HEK293 (cell line): ENCODE measurements around the gene COL18A1.

ENCODE experiments used
- GLI4 ChIP-seq: fragments of 450-650 bp; formaldehyde crosslinking; IDR thresholded peaks from 2 replicates; pipeline ENCODE4 v1.5.1; 2016; ENCODE audit warnings: missing biosample characterization, missing genetic modification characterization
- PRDM10 ChIP-seq: fragments of 450-650 bp; formaldehyde crosslinking; IDR thresholded peaks from 2 replicates; pipeline ENCODE4 v1.5.1; 2016; ENCODE audit warnings: missing biosample characterization, missing genetic modification characterization
- SCRT2 ChIP-seq: fragments of 450-650 bp; formaldehyde crosslinking; IDR thresholded peaks from 2 replicates; pipeline ENCODE4 v1.5.1; 2016; ENCODE audit warnings: missing biosample characterization, missing genetic modification characterization
- ZBTB1 ChIP-seq: fragments of 450-650 bp; formaldehyde crosslinking; IDR thresholded peaks from 2 replicates; pipeline ENCODE4 v1.5.1; 2016; ENCODE audit warnings: missing biosample characterization, missing genetic modification characterization
- ZFP37 ChIP-seq: fragments of 450-650 bp; formaldehyde crosslinking; IDR thresholded peaks from 2 replicates; pipeline ENCODE4 v1.5.1; 2016; ENCODE audit warnings: missing biosample characterization, missing genetic modification characterization
- ZNF132 ChIP-seq: fragments of 450-650 bp; formaldehyde crosslinking; IDR thresholded peaks from 2 replicates; pipeline ENCODE4 v1.5.1; 2017; ENCODE audit warnings: missing biosample characterization, missing genetic modification characterization, borderline replicate concordance
- ZNF202 ChIP-seq: fragments of 450-650 bp; formaldehyde crosslinking; IDR thresholded peaks from 2 replicates; pipeline ENCODE4 v1.5.1; 2016; ENCODE audit warnings: missing biosample characterization, missing genetic modification characterization, borderline replicate concordance
- ZNF211 ChIP-seq: fragments of 450-650 bp; formaldehyde crosslinking; IDR thresholded peaks from 2 replicates; pipeline ENCODE4 v1.5.1; 2016; ENCODE audit warnings: low read depth, missing biosample characterization, missing genetic modification characterization
- ZNF221 ChIP-seq: fragments of 450-650 bp; formaldehyde crosslinking; IDR thresholded peaks from 2 replicates; pipeline ENCODE4 v1.5.1; 2017; ENCODE audit warnings: missing biosample characterization, missing genetic modification characterization, borderline replicate concordance
- ZNF24 ChIP-seq: fragments of 450-650 bp; formaldehyde crosslinking; IDR thresholded peaks from 2 replicates; pipeline ENCODE4 v1.5.1; 2016; ENCODE audit warnings: missing biosample characterization, missing genetic modification characterization
- ZNF26 ChIP-seq: fragments of 450-650 bp; formaldehyde crosslinking; IDR thresholded peaks from 2 replicates; pipeline ENCODE4 v1.5.1; 2016; ENCODE audit warnings: missing biosample characterization, missing genetic modification characterization
- ZNF335 ChIP-seq: fragments of 450-650 bp; formaldehyde crosslinking; conservative IDR thresholded peaks from 2 replicates; pipeline ENCODE4 v1.5.1; 2016; ENCODE audit warnings: missing biosample characterization, missing genetic modification characterization
- ZNF366 ChIP-seq: fragments of 450-650 bp; formaldehyde crosslinking; conservative IDR thresholded peaks from 2 replicates; pipeline ENCODE4 v1.5.1; 2016; ENCODE audit warnings: missing biosample characterization, missing genetic modification characterization
- ZNF391 ChIP-seq: fragments of 450-650 bp; formaldehyde crosslinking; IDR thresholded peaks from 2 replicates; pipeline ENCODE4 v1.5.1; 2016; ENCODE audit warnings: low read depth, missing biosample characterization, missing genetic modification characterization, borderline replicate concordance
- ZNF398 ChIP-seq: fragments of 450-650 bp; formaldehyde crosslinking; IDR thresholded peaks from 2 replicates; pipeline ENCODE4 v1.5.1; 2017; ENCODE audit warnings: missing biosample characterization, missing genetic modification characterization
- ZNF423 ChIP-seq: fragments of 450-650 bp; formaldehyde crosslinking; IDR thresholded peaks from 2 replicates; pipeline ENCODE4 v1.5.1; 2016; ENCODE audit warnings: missing biosample characterization, missing genetic modification characterization
- ZNF433 ChIP-seq: fragments of 450-650 bp; formaldehyde crosslinking; IDR thresholded peaks from 2 replicates; pipeline ENCODE4 v1.5.1; 2016; ENCODE audit warnings: missing biosample characterization, missing genetic modification characterization, low read depth
- ZNF510 ChIP-seq: fragments of 450-650 bp; formaldehyde crosslinking; IDR thresholded peaks from 2 replicates; pipeline ENCODE4 v1.5.1; 2018; ENCODE audit warnings: mild to moderate bottlenecking, missing genetic modification characterization, missing biosample characterization; ENCODE audit not compliant: insufficient replicate concordance
- ZNF514 ChIP-seq: fragments of 450-650 bp; formaldehyde crosslinking; IDR thresholded peaks from 2 replicates; pipeline ENCODE4 v1.5.1; 2016; ENCODE audit warnings: missing biosample characterization, missing genetic modification characterization
- ZNF549 ChIP-seq: fragments of 450-650 bp; IDR thresholded peaks from 2 replicates; pipeline ENCODE4 v1.5.1; 2018; ENCODE audit warnings: missing biosample characterization, missing genetic modification characterization, mild to moderate bottlenecking, inconsistent platforms, moderate library complexity
- ZNF560 ChIP-seq: fragments of 450-650 bp; formaldehyde crosslinking; IDR thresholded peaks from 2 replicates; pipeline ENCODE4 v1.5.1; 2017; ENCODE audit warnings: missing biosample characterization, missing genetic modification characterization, borderline replicate concordance
- ZNF571 ChIP-seq: fragments of 450-650 bp; formaldehyde crosslinking; IDR thresholded peaks from 2 replicates; pipeline ENCODE4 v1.5.0; 2017; ENCODE audit warnings: missing biosample characterization, missing genetic modification characterization
- ZNF596 ChIP-seq: fragments of 450-650 bp; IDR thresholded peaks from 2 replicates; pipeline ENCODE4 v1.5.0; 2018; ENCODE audit warnings: missing biosample characterization, mild to moderate bottlenecking, missing genetic modification characterization, moderate library complexity
- ZNF621 ChIP-seq: fragments of 450-650 bp; formaldehyde crosslinking; IDR thresholded peaks from 2 replicates; pipeline ENCODE4 v1.5.1; 2017; ENCODE audit warnings: missing biosample characterization, missing genetic modification characterization
- ZNF623 ChIP-seq: fragments of 450-650 bp; formaldehyde crosslinking; IDR thresholded peaks from 2 replicates; pipeline ENCODE4 v1.5.1; 2016; ENCODE audit warnings: missing biosample characterization, missing genetic modification characterization
- ZNF629 ChIP-seq: fragments of 450-650 bp; formaldehyde crosslinking; IDR thresholded peaks from 2 replicates; pipeline ENCODE4 v1.5.1; 2017; ENCODE audit warnings: missing biosample characterization, missing genetic modification characterization
- ZNF664 ChIP-seq: fragments of 450-650 bp; formaldehyde crosslinking; IDR thresholded peaks from 2 replicates; pipeline ENCODE4 v1.5.1; 2016; ENCODE audit warnings: missing biosample characterization, missing genetic modification characterization
- ZNF792 ChIP-seq: fragments of 450-650 bp; formaldehyde crosslinking; IDR thresholded peaks from 2 replicates; pipeline ENCODE4 v1.5.1; 2016; ENCODE audit warnings: missing biosample characterization, missing genetic modification characterization
- ZSCAN23 ChIP-seq: fragments of 450-650 bp; formaldehyde crosslinking; IDR thresholded peaks from 2 replicates; pipeline ENCODE4 v1.5.1; 2016; ENCODE audit warnings: missing biosample characterization, missing genetic modification characterization

COL18A1 gene

GRCh38 chr21:45555557-45556301 is 150.8 kb downstream of the COL18A1 start (continued):
- peak; percentile 70 for TF ChIP-seq ZNF366 (tag by site-specific recombination)
- peak; percentile 92 for TF ChIP-seq PRDM10
- no peak for TF ChIP-seq ZNF391 (tag by site-specific recombination)
- no peak for TF ChIP-seq ZNF26 (tag by site-specific recombination)
- TF ChIP-seq ZBTB1 (tag by site-specific recombination), result no peak
- TF ChIP-seq ZNF398 (tag by site-specific recombination), result peak; percentile 72
- TF ChIP-seq ZNF571, result no peak
- peak; percentile 93 for TF ChIP-seq ZNF629 (tag by site-specific recombination)
- TF ChIP-seq ZNF221 (tag by site-specific recombination), result no peak
- TF ChIP-seq ZFP37 (tag by site-specific recombination), result no peak
- TF ChIP-seq ZNF664, result no peak
- no peak for TF ChIP-seq ZNF560 (tag by site-specific recombination)
- TF ChIP-seq ZNF514 (tag by site-specific recombination), result no peak
- peak; percentile 39; the same call in 1 of the 2 replicates for TF ChIP-seq ZNF24 (tag by site-specific recombination)
- no peak for TF ChIP-seq ZNF433
- TF ChIP-seq ZNF596 (tag by site-specific recombination), result no peak
- TF ChIP-seq ZNF335 (tag by site-specific recombination), result peak; percentile 88
- no peak for TF ChIP-seq ZNF792 (tag by site-specific recombination)
- no peak for TF ChIP-seq ZNF510 (tag by site-specific recombination)
- no peak for TF ChIP-seq ZNF549 (tag by site-specific recombination)
- TF ChIP-seq ZNF423 (tag by site-specific recombination), result peak; percentile 56; the same call in 1 of the 2 replicates
- no peak for TF ChIP-seq ZNF211
- no peak for TF ChIP-seq ZNF621 (tag by site-specific recombination)
- peak; percentile 71; the same call in 1 of the 2 replicates for TF ChIP-seq ZSCAN23 (tag by site-specific recombination)
- no peak for TF ChIP-seq ZNF132
- no peak for TF ChIP-seq SCRT2 (tag by site-specific recombination)
- no peak for TF ChIP-seq ZNF202 (tag by site-specific recombination)
- peak; percentile 14; the same call in 1 of the 2 replicates for TF ChIP-seq ZNF623 (tag by site-specific recombination)
- TF ChIP-seq GLI4, result 0 out of 2 replicates have a peak, but pooled peaks have one; percentile 22
